ENCODE measurements around the gene ZFYVE1. TPM values are rescaled to one million over a fixed set of nuclear protein-coding genes. Genes with fewer than 3 reads are reported as not detected.
A peak's percentile ranks its signal among the peaks of the same experiment; 100 is the strongest.

The ZFYVE1 gene
- total RNA-seq, 2 experiments from 2014 or later: 11.5 to 14.3 TPM

DNA sequence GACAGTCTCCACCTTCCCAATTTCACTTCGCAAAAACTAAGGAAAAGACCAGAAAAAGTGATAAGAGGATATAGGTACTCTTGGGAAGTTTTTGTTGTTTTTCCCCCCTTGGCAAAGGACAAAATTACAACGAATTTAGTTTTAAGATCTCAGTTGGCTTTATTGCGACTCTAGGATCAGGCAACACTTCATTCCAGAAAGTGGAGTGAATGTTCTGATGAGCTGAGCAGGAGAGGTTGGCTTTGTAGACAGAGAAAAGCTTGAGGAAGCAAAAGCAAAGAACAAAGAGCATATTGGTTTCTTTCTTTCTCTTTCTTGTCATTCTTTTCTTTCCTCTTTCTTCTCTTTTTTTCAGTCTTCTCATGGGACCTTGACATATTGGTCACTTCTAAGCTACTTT is 640 bp upstream of the ZFYVE1 start:
- Histone ChIP-seq H3K79me2 (ENCODE audit: insufficient read depth, low read depth, low read length) (peaks cover 10% of the 10 kb centered on the region; the same call in 1 of the 2 replicates), H3K9me3 (ENCODE audit: low read length) (no peaks in the 10 kb centered on the region), H3K36me3 (ENCODE audit: insufficient read depth, low read length) (peaks cover 17% of the 10 kb centered on the region), H3K9me2 (ENCODE audit: insufficient read depth, low read length) (no peaks in the 10 kb centered on the region), H3K4me1 (ENCODE audit: insufficient read depth, low read length, poor library complexity, severe bottlenecking) (peaks cover 16% of the 10 kb centered on the region), H4K20me1 (ENCODE audit: insufficient read depth, low read length) (no peaks in the 10 kb centered on the region), H2AFZ (ENCODE audit: low read length) (peak overlapping the region; percentile 98), H3K4me2 (ENCODE audit: low read length) (peak overlapping the region; percentile 63), H3K27ac (ENCODE audit: low read depth, low read length, poor library complexity, severe bottlenecking) (no peak overlapping the region), H3K4me3 (ENCODE audit: low read depth, low read length, poor library complexity, severe bottlenecking) (peak overlapping the region; percentile 86)
- intact Hi-C loops (cut with micrococcal nuclease; ENCODE audit: unreplicated experiment): loop anchor here (2.0 kb wide), 1 partner anchor 31 kb away; the partner anchor contains the start of gene RBM25
- no peak for TF ChIP-seq EZH2phosphoT487 (IDR thresholded peaks at IDR 0.05; ENCODE audit: borderline replicate concordance, low read depth, low read length)
- TF ChIP-seq, protein P1, sequence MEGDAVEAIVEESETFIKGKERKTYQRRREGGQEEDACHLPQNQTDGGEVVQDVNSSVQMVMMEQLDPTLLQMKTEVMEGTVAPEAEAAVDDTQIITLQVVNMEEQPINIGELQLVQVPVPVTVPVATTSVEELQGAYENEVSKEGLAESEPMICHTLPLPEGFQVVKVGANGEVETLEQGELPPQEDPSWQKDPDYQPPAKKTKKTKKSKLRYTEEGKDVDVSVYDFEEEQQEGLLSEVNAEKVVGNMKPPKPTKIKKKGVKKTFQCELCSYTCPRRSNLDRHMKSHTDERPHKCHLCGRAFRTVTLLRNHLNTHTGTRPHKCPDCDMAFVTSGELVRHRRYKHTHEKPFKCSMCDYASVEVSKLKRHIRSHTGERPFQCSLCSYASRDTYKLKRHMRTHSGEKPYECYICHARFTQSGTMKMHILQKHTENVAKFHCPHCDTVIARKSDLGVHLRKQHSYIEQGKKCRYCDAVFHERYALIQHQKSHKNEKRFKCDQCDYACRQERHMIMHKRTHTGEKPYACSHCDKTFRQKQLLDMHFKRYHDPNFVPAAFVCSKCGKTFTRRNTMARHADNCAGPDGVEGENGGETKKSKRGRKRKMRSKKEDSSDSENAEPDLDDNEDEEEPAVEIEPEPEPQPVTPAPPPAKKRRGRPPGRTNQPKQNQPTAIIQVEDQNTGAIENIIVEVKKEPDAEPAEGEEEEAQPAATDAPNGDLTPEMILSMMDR (conservative IDR thresholded peaks at IDR 0.05; ENCODE audit: low read length): no peak
- CTCF ChIA-PET (ENCODE audit: unreplicated experiment): no interaction called here
- no peak for DNase-seq (ENCODE audit: low spot score)
- POLR2A ChIA-PET: interaction anchor here (1.0 to 2.5 kb wide), 8 partner anchors 10 to 432 kb away, joined by 3 to 18 read pairs (median 4); partner anchors contain the start of gene RBM25
- no TSS peak for BruUV-seq (replicated peaks)

DNA sequence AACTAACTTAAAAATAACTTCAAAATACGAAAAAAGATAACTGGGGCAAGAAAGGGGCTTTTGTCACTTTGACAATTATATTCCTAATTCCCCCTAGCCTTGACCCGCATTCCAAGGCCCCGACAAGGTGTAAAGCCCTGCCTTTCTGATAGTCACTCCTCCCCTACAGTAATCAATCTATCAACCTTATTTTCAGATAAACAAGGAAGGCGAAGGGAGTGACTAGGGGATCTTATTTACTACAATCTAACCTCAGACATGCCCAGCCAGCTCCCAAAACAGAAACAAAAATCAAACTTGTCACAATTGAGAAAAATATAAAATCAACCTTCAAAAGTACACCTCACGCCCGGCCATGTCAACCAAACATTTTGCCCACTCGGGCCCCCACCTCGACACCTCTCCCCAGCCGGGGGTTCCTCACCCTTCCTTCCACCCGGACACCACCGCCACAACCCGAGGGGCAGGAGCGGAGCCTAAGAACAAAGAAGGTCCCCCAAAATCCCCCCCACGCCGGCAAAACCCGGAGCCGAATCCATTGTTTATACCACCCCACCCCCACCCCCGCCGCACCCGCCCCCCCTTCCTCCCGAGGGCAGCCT is 562 bp downstream of the ZFYVE1 start:
- Histone ChIP-seq H3K4me3 (ENCODE audit: low read depth, low read length, poor library complexity, severe bottlenecking) (peak overlapping the region; percentile 86), H2AFZ (ENCODE audit: low read length) (peak overlapping the region; percentile 26; the same call in 1 of the 2 replicates), H3K9me3 (ENCODE audit: low read length) (no peaks in the 10 kb centered on the region), H3K4me1 (ENCODE audit: insufficient read depth, low read length, poor library complexity, severe bottlenecking) (peaks cover 19% of the 10 kb centered on the region), H3K36me3 (ENCODE audit: insufficient read depth, low read length) (peaks cover 24% of the 10 kb centered on the region), H4K20me1 (ENCODE audit: insufficient read depth, low read length) (no peaks in the 10 kb centered on the region), H3K4me2 (ENCODE audit: low read length) (peak overlapping the region; percentile 98), H3K79me2 (ENCODE audit: insufficient read depth, low read depth, low read length) (peaks cover 10% of the 10 kb centered on the region; the same call in 1 of the 2 replicates), H3K9me2 (ENCODE audit: insufficient read depth, low read length) (no peaks in the 10 kb centered on the region), H3K27ac (ENCODE audit: low read depth, low read length, poor library complexity, severe bottlenecking) (no peak overlapping the region)
- CTCF ChIA-PET (ENCODE audit: unreplicated experiment): interaction anchor here (0.6 kb wide), 2 partner anchors 46 to 430 kb away, joined by 3 to 6 read pairs; no protein-coding TSS in a partner anchor
- intact Hi-C loops (cut with micrococcal nuclease; ENCODE audit: unreplicated experiment): loop anchor here (2.0 kb wide), 1 partner anchor 32 kb away; the partner anchor contains the start of gene RBM25
- TF ChIP-seq, protein P1 (conservative IDR thresholded peaks at IDR 0.05; ENCODE audit: low read length): no peak
- no peak for TF ChIP-seq EZH2phosphoT487 (IDR thresholded peaks at IDR 0.05; ENCODE audit: borderline replicate concordance, low read depth, low read length)
- POLR2A ChIA-PET: interaction anchor here (1.0 to 2.5 kb wide), 8 partner anchors 11 to 433 kb away, joined by 3 to 18 read pairs (median 4); partner anchors contain the start of gene RBM25
- DNase-seq (ENCODE audit: low spot score): no peak
- BruUV-seq (replicated peaks): no TSS peak

DNA sequence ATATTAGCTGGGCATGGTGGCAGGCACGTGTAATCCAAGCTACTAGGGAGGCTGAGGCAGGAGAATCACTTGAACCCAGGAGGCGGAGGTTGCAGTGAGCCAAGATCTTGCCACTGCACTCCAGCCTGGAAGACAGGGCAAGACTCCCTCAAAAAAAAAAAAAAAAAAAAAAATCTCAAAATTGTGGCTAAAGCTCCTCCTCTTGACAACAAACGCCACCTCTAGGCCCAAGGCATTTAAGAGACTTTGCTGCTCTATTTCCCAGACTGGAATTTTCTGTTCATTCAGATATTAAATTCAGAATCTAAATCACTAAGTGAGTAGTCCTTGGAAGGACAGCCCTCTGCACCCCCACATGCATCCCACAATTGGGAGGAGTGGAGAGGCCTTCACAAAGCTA is 1.4 kb downstream of the ZFYVE1 start:
- CTCF ChIA-PET (ENCODE audit: unreplicated experiment): no interaction called here
- no peak for DNase-seq (ENCODE audit: low spot score)
- H3K9me2 ChIP-seq (ENCODE audit: insufficient read depth, low read length): no peaks in the 10 kb centered on the region
- BruUV-seq (replicated peaks): no TSS peak
- H3K36me3 ChIP-seq (ENCODE audit: insufficient read depth, low read length): peaks cover 24% of the 10 kb centered on the region
- peak overlapping the region; percentile 86 for H3K4me3 ChIP-seq (ENCODE audit: low read depth, low read length, poor library complexity, severe bottlenecking)
- TF ChIP-seq EZH2phosphoT487 (IDR thresholded peaks at IDR 0.05; ENCODE audit: borderline replicate concordance, low read depth, low read length): no peak
- TF ChIP-seq, protein P1 (conservative IDR thresholded peaks at IDR 0.05; ENCODE audit: low read length): no peak
- peaks cover 10% of the 10 kb centered on the region; the same call in 1 of the 2 replicates for H3K79me2 ChIP-seq (ENCODE audit: insufficient read depth, low read depth, low read length)
- H3K9me3 ChIP-seq (ENCODE audit: low read length): no peaks in the 10 kb centered on the region
- H4K20me1 ChIP-seq (ENCODE audit: insufficient read depth, low read length): no peaks in the 10 kb centered on the region
- H2AFZ ChIP-seq (ENCODE audit: low read length): no peak overlapping the region; the same call in 1 of the 2 replicates
- peak overlapping the region; percentile 98 for H3K4me2 ChIP-seq (ENCODE audit: low read length)
- POLR2A ChIA-PET: interaction anchor here (0.7 kb wide), 3 partner anchors 8 to 212 kb away, joined by 3 to 4 read pairs (median 3); no protein-coding TSS in a partner anchor
- peaks cover 19% of the 10 kb centered on the region for H3K4me1 ChIP-seq (ENCODE audit: insufficient read depth, low read length, poor library complexity, severe bottlenecking)
- no peak overlapping the region for H3K27ac ChIP-seq (ENCODE audit: low read depth, low read length, poor library complexity, severe bottlenecking)
- intact Hi-C loops (cut with micrococcal nuclease; ENCODE audit: unreplicated experiment): no loop called here

All from OCI-LY7 (cell line).